ENCODE measurements around the gene CEP152.

DNA sequence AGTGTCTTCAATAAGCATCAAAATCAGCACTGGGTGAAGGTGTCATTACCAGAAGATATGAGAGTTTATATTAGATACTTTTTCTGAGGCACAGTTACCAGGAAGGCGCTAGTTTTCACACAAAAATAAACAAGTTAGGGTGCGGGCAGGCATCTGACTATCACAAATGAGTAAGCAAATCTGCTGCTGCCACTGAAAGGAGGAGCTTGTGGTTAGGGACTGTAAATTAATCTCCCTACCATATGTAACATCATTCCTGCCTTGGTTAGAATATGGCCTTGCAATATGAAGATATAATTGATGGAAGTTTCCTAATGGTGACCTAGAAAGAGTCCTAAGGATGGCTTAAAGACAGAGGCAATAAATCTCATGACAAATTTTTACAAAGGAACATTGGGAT, 47.5 kb upstream of the CEP152 start:
- TF ChIP-seq TAF1 (IDR thresholded peaks at IDR 0.05; ENCODE audit: low read depth): no peak
- no peak for TF ChIP-seq EGR1 (IDR thresholded peaks at IDR 0.05)
